GM11168 (cell line): ENCODE measurements around the gene TMCC2.
"Not testable (repeated sequence)": the region's sequence is repeated elsewhere in the genome, so short reads cannot be mapped to it uniquely, and the experiment has no call there.

Experiments used
- in situ Hi-C: fragments of 300-500 bp; cut with MboI; formaldehyde crosslinking; loops from one replicate; pipeline ENCODE4 v1.12.0; 2022; ENCODE audit warnings: low sequenced_read_pairs; ENCODE audit not compliant: unreplicated experiment

TMCC2 gene

GRCh38 chr1:205296154-205296553 is 68.4 kb downstream of the TMCC2 start:
- in situ Hi-C loops, result no loop called here

- in situ Hi-C loops, result not testable (repeated sequence)
Observed at GRCh38 chr1:205297546-205298177, 69.9 kb downstream of the TMCC2 start.

- in situ Hi-C loops, result no loop called here
Observed at GRCh38 chr1:205298191-205298994, 70.6 kb downstream of the TMCC2 start.

GRCh38 chr1:205300149-205300548 is 72.4 kb downstream of the TMCC2 start:
- in situ Hi-C loops, result no loop called here

- in situ Hi-C loops, result no loop called here
Observed at GRCh38 chr1:205301205-205301821, 73.6 kb downstream of the TMCC2 start.

- in situ Hi-C loops, result no loop called here
Observed at GRCh38 chr1:205301842-205302588, 74.3 kb downstream of the TMCC2 start.

- in situ Hi-C loops, result no loop called here
Observed at GRCh38 chr1:205303247-205303888, 75.6 kb downstream of the TMCC2 start.

- in situ Hi-C loops, result no loop called here
Observed at GRCh38 chr1:205304046-205304694, 76.4 kb downstream of the TMCC2 start.

- in situ Hi-C loops, result no loop called here
Observed at GRCh38 chr1:205304695-205305070, 76.9 kb downstream of the TMCC2 start.

- in situ Hi-C loops, result no loop called here
Observed at GRCh38 chr1:205306929-205307566, 79.3 kb downstream of the TMCC2 start.

GRCh38 chr1:205309741-205310140 is 82.0 kb downstream of the TMCC2 start:
- in situ Hi-C loops, result no loop called here

- in situ Hi-C loops, result no loop called here
Observed at GRCh38 chr1:205310976-205311704, 83.4 kb downstream of the TMCC2 start.

GRCh38 chr1:205312866-205313562 is 85.3 kb downstream of the TMCC2 start:
- in situ Hi-C loops, result no loop called here

GRCh38 chr1:205313563-205314308 is 86.0 kb downstream of the TMCC2 start:
- in situ Hi-C loops, result no loop called here

- in situ Hi-C loops, result no loop called here
Observed at GRCh38 chr1:205315008-205315618, 87.4 kb downstream of the TMCC2 start.

GRCh38 chr1:205316161-205316566 is 88.4 kb downstream of the TMCC2 start:
- in situ Hi-C loops, result no loop called here
